Stimulated activated CD8-positive, alpha-beta memory T cell treated with anti-CD3 and anti-CD28 coated beads, Interleukin-12 subunit alpha, Interleukin-12 subunit beta, amount 100 ng/mL, for 1 hour (primary cell): ENCODE results near the gene EGFL7.
"Not testable (repeated sequence)": the region's sequence is repeated elsewhere in the genome, so short reads cannot be mapped to it uniquely, and the experiment has no call there.

Source experiments
- DNase-seq: peaks from one replicate; pipeline ENCODE4 v3.0.0-alpha.2; 2020; ENCODE audit warnings: low read depth

The EGFL7 gene

GRCh38 chr9:136698635-136699246 is 36.0 kb downstream of the EGFL7 start:
- DNase-seq: no peak

- no peak for DNase-seq
Observed at GRCh38 chr9:136700304-136700703, 37.6 kb downstream of the EGFL7 start.

GRCh38 chr9:136700959-136701667 is 38.4 kb downstream of the EGFL7 start:
- DNase-seq: no peak

- no peak for DNase-seq
Observed at GRCh38 chr9:136701668-136702053, 38.9 kb downstream of the EGFL7 start.

- no peak for DNase-seq
Observed at GRCh38 chr9:136703276-136703860, 40.7 kb downstream of the EGFL7 start.

GRCh38 chr9:136704741-136705140 is 42.0 kb downstream of the EGFL7 start:
- DNase-seq: not testable (repeated sequence)

GRCh38 chr9:136705564-136705963 is 42.8 kb downstream of the EGFL7 start:
- DNase-seq: no peak

GRCh38 chr9:136707011-136707410 is 44.3 kb downstream of the EGFL7 start:
- DNase-seq: no peak

GRCh38 chr9:136707849-136708517 is 45.3 kb downstream of the EGFL7 start:
- DNase-seq: no peak

GRCh38 chr9:136709454-136710109 is 46.9 kb downstream of the EGFL7 start:
- no peak for DNase-seq

- DNase-seq: no peak
Observed at GRCh38 chr9:136710543-136710942, 47.8 kb downstream of the EGFL7 start.

- DNase-seq: not testable (repeated sequence)
Observed at GRCh38 chr9:136711219-136711648, 48.5 kb downstream of the EGFL7 start.

GRCh38 chr9:136711751-136712689 is 49.3 kb downstream of the EGFL7 start, which contains the start of gene DIPK1B:
TSS of gene DIPK1B (plus strand) at chr9:136712572. CDS start at chr9:136712666, 94 bp downstream.
- no peak for DNase-seq

- no peak for DNase-seq
Observed at GRCh38 chr9:136712690-136713544, 50.2 kb downstream of the EGFL7 start.

GRCh38 chr9:136713550-136713949 is 50.8 kb downstream of the EGFL7 start:
- DNase-seq: no peak

GRCh38 chr9:136714096-136714892 is 51.6 kb downstream of the EGFL7 start:
- DNase-seq: no peak

- DNase-seq: no peak
Observed at GRCh38 chr9:136714893-136715274, 52.2 kb downstream of the EGFL7 start.

GRCh38 chr9:136717399-136717798 is 54.7 kb downstream of the EGFL7 start:
- no peak for DNase-seq
